Measurements from ENCODE around the gene LHB.

The LHB gene

GRCh38 chr19:49010453-49010852, 6.4 kb downstream of the LHB start:
- DNase-seq (ENCODE audit: low read depth): no peak

GRCh38 chr19:49009828-49010227, 7.1 kb downstream of the LHB start:
- DNase-seq (ENCODE audit: low read depth): no peak

DNA sequence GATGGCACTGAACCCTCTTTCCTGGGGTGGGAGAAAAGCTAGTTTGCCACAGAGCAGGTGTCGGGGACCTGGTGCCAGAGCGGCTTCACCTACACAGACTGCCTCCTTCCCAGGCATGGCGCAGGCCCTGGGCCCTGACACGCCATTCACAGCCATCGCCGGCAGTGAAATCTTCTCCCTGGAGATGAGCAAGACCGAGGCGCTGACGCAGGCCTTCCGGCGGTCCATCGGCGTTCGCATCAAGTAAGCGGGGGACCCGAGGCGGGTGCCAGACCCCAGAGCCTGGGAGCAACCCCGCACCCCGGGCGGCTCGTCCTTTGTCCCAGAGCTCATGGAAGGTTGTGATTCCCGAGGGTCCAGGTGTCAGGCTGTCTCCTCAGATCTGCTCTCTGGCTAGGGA, 10.0 kb downstream of the LHB start:
- no peak for DNase-seq (ENCODE audit: low read depth)

- no peak for DNase-seq (ENCODE audit: low read depth)
Observed at GRCh38 chr19:49004964-49005614, 11.8 kb downstream of the LHB start.

DNA sequence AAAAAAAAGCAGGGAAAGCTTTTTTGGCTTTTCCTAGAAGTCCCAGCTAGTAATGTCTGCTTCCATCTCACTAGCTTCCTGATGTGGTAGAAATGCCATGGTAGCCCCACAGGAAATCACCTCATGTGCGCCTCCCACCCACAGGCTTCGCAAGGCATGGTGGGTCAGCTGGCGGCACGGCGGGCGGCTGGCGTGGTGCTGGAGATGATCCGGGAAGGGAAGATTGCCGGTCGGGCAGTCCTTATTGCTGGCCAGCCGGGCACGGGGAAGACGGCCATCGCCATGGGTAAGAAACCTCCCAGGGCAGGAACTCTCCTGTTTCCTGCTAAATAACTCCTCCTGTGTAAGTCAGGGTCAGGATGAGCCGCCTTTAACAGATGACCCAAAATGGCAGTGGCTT, 12.8 kb downstream of the LHB start:
- no peak for DNase-seq (ENCODE audit: low read depth)

DNA sequence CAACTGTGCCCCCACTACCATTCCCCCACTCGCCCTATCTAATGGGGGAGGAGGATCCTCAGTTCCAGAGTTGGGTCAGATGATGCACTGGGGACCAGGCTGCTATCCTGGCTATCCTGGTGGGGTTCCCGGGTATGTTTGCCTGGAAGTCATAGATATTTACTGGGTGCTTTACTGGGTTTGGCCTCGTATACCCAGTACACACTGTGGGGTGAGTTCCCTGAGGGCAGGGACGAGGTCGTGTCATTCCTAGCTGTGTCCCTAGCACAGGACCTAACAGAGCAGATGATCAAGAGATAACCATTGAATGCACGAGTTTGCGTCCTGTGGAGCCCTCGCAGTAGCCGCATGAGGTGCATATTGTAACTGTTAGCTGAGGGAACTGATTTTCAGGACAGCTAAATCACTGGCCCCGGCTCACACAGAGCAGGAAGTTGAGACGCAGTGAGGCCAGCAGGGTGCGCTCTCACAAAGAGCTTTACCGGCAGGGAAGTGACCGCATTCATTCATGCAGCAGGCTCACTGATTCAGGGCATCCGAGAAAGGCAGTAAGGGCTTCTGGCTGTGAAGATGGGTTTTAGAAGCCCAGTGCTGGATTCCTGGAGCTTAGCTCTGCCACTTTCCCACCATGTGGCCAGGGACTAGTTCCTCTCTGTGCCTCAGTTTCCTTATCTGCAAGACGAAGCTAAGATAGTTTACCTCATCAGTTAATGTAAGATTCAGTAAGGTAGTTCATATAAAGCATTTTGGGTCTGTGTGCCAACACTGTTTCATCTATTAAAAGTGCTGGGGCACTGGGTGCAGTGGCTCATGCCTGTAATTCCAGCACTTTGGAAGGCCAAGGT, 17.2 kb downstream of the LHB start:
- peak; percentile 32 for DNase-seq (ENCODE audit: low read depth)

DNA sequence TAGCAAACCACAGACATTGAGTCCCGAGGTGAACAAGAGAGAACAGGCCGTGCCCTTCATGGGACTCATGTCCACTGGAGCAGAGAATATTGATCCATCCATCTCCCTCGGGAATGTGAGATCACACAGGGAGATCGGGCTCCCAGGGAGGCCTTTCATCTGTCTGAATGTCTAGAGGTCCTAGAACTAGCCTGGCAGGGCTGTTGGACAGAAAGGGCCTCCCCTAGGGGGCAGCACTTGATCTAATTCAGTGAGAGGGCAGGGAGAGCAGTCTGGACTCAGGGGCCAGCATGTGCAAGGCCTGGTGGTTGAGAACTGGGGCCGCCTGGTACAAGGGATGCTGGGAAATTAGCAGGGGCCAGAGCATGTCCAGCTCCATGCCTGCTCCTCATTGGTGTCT, 18.9 kb downstream of the LHB start:
- DNase-seq (ENCODE audit: low read depth): no peak

GRCh38 chr19:48994035-48994386, 22.9 kb downstream of the LHB start:
- DNase-seq (ENCODE audit: low read depth): no peak

GRCh38 chr19:48993175-48994034, 23.5 kb downstream of the LHB start, which contains the start of the genes GYS1 and RUVBL2:
TSS of gene GYS1 (minus strand) at chr19:48993309. CDS start at chr19:48993112, 197 bp downstream.
TSS of gene RUVBL2 (plus strand) at chr19:48993887. CDS start at chr19:48993912, 25 bp downstream.
- peak; percentile 97 for DNase-seq (ENCODE audit: low read depth)

DNA sequence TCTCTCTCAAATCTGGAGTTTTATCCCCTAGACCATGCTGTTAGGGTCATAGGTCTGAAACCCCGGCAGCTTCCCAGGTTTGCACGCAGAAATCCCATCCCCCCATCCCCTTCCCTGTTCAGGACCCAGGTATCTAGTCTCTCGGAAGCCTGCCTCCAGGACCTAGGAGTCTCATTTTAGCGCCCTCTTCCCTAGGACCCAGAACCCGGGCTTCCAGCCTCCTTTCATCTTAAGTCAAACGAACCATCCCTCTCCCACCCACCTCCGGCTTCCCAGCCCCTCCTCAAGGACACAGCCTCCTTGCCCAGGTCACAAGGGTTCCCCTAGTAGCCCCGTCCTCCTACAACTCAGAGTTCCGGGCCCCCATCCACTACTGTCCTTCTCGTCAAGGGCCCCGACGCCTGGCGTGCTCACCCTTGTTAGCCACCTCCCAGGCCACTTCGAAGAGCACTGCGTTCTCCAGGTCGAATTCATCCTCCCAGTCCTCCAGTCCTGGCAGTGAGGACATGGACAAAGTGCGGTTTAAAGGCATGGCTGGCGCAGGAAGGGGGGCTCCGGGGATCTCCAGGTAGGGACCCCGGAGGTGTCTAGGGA, 24.2 kb downstream of the LHB start:
- DNase-seq (ENCODE audit: low read depth): no peak

GRCh38 chr19:48991873-48992580, 24.9 kb downstream of the LHB start:
- DNase-seq (ENCODE audit: low read depth): no peak

GRCh38 chr19:48991011-48991609, 25.8 kb downstream of the LHB start:
- no peak for DNase-seq (ENCODE audit: low read depth)

DNA sequence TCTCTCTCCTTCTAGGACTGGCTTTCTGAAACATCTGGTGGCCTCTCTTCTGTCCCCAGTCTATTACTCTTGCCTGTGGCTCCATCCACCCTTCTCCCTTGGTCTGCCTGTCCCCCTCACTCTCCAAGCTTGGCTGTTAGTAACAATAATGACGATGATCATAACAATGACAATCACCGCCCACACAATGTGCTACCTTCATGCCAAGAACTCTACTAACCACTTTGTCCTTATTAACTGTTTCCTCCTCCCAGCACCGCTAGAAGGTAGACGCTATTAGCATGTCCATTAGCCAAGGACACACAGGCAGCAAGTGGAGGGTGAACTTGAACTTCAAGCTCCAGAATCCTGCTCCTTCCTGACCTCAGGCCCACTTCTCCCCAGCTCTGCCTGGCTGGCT, 26.5 kb downstream of the LHB start:
- DNase-seq (ENCODE audit: low read depth): no peak

DNA sequence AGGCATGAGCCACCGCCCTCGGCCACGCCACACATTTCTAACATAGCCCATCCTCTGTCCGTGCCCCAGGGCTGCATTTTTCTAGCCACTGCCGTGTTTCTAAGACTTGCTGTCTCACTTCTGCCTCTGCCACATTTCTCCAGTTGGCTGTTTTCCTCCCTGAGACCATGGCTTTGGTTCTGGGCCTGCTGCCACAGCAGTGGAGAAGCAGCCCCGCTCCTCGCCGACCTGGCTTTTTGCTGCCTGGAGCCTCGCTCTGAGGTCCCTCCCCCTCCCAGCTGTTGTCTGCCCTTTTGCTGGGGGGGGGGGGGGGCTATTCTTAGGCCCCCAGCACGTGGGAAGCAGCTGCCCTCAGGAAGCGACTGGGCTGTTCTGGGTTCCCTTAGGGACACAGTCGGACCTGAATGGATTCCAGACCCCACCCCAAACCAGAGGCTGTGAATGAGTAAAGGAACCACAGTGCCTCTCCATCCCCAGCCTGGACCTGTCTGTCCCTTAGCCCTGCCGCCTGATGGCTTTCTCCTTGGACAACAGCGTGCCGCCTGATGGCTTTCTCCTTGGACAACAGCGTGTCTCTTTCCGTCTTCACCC, 27.1 kb downstream of the LHB start:
- no peak for DNase-seq (ENCODE audit: low read depth)

DNA sequence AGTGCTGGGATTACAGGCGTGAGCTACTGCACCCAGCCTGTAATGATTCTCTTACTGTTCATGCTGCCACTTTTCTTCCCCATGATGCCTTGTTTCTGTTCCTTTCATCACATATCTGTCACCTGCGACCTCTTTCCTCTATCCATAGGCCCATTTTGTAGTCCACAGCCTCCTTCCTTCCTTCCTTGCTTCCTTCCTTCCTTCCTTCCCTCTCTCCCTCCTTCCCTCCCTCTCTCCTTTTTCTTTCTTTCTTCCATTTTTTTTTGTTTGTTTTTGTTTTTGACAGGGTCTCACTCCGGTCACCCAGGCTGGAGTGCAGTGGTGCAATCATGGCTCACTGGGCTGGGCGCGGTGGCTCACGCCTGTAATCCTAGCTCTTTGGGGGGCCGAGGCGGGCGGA, 28.0 kb downstream of the LHB start:
- DNase-seq (ENCODE audit: low read depth): no peak

- DNase-seq (ENCODE audit: low read depth): no peak
Observed at GRCh38 chr19:48988286-48988685, 28.6 kb downstream of the LHB start.

DNA sequence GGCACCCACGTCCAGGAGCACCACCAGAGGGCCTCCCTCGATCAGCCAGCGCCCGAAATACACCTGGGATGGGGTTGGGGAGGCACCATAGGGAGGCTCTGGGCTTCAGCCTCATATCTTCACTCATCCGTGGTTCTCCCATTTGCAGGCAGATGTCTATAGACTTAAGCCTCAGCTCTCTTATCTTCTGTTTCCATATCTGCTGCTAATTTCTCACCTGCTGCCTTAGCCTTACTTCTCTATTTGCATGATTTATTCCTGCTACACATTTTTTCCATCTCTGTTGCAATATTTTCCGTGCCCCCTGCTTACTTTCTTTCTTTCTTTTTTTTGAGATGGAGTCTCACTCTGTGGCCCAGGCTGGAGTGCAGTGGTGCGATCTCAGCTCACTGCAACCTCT, 29.6 kb downstream of the LHB start:
- no peak for DNase-seq (ENCODE audit: low read depth)

DNA sequence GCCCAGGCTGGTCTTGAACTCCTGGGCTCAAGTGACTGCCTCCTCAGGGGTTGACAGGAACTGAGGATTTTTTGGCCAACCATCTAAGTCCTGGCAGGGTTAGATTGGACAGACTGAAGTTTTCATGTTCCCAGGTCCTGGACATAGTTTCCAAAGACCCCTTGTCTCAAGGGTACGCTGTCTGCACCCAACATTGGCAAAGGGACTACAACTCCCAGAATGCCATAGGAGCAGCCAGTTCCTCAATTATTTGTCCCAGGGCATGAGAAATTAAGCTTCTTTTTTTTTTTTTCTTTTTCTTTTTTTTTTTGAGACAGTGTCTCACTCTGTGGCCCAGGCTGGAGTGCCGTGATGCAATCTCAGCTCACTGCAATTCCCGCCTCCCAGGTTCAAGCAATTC, 30.7 kb downstream of the LHB start:
- DNase-seq (ENCODE audit: low read depth): no peak

DNA sequence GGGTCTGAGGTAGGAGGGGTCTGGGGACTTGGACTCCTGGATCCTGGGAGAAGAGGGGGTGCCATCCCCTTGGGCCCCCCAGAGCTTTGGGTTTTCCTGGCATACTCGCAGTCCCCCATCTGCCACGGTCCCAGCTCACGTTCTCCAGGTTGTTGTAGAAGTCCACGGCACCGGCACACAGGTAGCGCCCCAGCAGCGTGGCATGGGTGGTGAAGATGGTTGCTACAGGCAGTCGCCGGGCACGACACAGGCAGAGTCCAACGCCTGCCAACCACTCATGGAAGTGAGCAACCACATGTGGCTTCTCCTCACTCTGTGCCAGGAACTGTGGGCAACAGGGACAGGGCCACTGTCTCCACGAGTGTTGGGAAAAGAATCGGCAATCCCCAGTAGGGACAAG, 31.2 kb downstream of the LHB start:
- DNase-seq (ENCODE audit: low read depth): no peak

DNA sequence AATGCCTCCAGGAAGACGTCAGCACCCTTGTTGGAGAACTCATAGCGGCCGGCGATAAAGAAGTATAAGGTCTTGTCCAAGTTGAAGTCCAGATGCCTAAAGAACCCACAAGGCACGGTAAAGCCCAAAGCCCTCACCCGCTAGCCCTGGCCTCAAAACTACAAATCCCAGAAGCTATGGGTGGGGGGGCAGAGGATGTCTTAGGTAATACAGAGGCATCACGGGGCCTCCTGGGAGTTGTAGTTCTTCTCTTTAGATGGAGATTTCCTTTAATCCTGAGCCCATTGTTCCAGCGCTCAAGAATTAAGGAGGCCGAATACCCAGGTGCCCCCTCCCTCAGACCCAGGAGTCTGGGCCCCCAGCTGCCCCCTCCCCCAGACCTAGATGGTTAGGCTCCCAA, 34.6 kb downstream of the LHB start:
- no peak for DNase-seq (ENCODE audit: low read depth)

DNA sequence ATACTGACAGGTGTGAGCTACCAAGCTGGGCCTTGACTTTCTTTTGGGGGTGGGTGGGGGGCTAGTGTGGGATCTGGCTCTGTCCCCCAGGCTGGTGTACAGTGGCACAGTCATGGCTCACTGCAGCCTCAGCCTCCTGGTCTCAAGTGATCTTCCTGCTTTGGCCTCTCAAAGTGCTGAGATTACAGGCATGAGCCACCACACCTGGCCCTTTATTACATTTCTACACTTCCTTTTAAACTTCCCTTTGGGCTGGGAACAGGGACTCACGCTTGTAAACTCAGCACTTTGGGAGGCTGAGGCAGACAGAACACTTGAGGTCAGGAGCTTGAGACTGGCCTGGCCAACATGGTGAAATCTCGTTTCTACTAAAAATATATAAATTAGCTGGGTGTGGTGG, 39.8 kb downstream of the LHB start:
- no peak for DNase-seq (ENCODE audit: low read depth)

Data from stimulated activated CD8-positive, alpha-beta memory T cell treated with anti-CD3 and anti-CD28 coated beads, Interleukin-15, amount 100 ng/mL, for 1 hour (primary cell).